Measurements from ENCODE around the gene CFAP58. TPM values are rescaled to one million over a fixed set of nuclear protein-coding genes. Genes with fewer than 3 reads are reported as not detected.

CFAP58 gene, protein sequence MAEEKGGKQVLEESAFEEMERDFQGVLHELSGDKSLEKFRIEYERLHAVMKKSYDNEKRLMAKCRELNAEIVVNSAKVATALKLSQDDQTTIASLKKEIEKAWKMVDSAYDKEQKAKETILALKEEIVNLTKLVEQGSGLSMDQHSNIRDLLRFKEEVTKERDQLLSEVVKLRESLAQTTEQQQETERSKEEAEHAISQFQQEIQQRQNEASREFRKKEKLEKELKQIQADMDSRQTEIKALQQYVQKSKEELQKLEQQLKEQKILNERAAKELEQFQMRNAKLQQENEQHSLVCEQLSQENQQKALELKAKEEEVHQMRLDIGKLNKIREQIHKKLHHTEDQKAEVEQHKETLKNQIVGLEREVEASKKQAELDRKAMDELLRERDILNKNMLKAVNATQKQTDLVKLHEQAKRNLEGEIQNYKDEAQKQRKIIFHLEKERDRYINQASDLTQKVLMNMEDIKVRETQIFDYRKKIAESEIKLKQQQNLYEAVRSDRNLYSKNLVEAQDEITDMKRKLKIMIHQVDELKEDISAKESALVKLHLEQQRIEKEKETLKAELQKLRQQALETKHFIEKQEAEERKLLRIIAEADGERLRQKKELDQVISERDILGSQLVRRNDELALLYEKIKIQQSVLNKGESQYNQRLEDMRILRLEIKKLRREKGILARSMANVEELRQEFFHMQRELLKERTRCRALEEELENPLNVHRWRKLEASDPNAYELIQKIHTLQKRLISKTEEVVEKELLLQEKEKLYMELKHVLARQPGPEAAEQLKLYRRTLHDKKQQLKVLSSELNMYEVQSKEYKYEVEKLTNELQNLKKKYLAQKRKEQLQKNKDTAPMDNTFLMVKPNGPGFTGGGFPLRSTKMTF
- total RNA-seq = 1.1 TPM
- long read RNA-seq, partial matches to known transcripts = 0 of 3 reads
- long read RNA-seq, other reads (novel, unspliced or antisense) = 1 of 3 reads

DNA sequence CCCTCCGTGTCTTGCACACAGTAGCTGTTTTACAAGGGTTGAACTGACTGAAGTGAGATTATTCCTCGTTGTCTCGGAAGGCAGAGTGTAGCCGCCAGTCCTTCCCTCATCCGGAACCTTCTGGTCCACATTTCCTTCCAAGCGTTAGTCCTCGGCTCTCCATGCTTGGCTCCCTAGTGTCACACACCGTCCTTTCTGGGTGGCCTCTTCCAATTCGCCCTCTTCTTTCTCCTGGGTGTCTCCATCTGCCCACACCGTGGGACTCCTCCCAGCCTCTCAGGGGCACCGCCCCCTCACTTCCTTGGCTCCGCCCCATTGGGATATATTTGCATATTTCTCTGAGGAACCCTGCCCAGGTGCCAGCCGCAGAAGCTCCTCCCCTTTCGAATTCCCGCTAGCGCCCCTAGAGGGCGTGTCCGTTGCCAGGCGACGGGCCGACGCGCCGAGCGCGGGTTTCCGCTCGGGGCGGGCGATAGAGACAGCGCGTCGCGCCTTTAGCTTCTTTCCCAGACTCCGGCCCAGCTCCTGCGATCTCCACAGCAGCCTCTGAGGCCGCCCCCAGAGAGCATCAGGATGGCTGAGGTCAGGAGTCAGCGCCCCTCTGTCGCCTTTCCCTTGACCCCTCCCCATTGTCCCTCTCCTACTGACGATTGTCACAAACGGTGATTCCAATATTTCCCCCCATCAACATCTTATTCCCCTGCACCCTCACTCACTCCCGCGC, at the start of gene CFAP58:
Gene CFAP58, plus strand, starts transcription at position 509 of the 724 bp plus-strand sequence. Its CDS starts 65 bp downstream, at position 574.
- Histone ChIP-seq H3K4me1 (peaks cover 50% of the 10 kb centered on the region), H3K36me3 (no peaks in the 10 kb centered on the region), H3K27ac (peak within 1 kb of the TSS; percentile 15), H3K27me3 (ENCODE audit: low read depth) (no peaks in the 10 kb centered on the region), H3K4me3 (peak within 1 kb of the TSS; percentile 50), H3K9me3 (no peaks in the 10 kb centered on the region)
- ATAC-seq = peak; percentile 90 to 94
- intact Hi-C loops (cut with DNase I) = loop anchor here (5.0 kb wide), 1 partner anchor 61 kb away; no protein-coding TSS in a partner anchor
- DNase-seq = peak; percentile 95
- TF ChIP-seq, protein P1, sequence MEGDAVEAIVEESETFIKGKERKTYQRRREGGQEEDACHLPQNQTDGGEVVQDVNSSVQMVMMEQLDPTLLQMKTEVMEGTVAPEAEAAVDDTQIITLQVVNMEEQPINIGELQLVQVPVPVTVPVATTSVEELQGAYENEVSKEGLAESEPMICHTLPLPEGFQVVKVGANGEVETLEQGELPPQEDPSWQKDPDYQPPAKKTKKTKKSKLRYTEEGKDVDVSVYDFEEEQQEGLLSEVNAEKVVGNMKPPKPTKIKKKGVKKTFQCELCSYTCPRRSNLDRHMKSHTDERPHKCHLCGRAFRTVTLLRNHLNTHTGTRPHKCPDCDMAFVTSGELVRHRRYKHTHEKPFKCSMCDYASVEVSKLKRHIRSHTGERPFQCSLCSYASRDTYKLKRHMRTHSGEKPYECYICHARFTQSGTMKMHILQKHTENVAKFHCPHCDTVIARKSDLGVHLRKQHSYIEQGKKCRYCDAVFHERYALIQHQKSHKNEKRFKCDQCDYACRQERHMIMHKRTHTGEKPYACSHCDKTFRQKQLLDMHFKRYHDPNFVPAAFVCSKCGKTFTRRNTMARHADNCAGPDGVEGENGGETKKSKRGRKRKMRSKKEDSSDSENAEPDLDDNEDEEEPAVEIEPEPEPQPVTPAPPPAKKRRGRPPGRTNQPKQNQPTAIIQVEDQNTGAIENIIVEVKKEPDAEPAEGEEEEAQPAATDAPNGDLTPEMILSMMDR (IDR thresholded peaks at IDR 0.05) = peak; percentile 72

DNA sequence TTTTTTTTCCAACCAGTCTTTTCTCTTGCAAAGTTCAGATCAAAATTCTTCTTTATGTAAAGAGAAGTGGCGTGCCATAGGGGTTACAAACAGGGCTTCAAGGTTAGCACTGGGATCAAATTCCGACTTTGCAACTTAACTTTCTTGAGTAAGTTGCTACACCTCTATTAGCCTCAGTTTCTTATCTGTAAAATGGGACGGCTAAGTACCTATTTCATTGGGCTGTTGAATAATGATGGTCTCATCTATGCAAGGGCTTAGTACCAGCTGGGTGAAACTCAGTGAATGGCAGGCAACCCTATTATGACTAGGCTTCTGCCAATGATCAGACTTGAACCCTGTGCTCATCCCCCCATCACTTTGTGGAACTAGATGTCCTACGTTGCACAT, 49.3 kb upstream of the CFAP58 start:
- H3K27ac ChIP-seq = no peak overlapping the region
- H3K4me3 ChIP-seq = no peak overlapping the region
- ATAC-seq (no peak), DNase-seq (no peak)
- H3K27me3 ChIP-seq (ENCODE audit: low read depth) = no peaks in the 10 kb centered on the region
- no peaks in the 10 kb centered on the region for H3K9me3 ChIP-seq
- peaks cover 12% of the 10 kb centered on the region for H3K36me3 ChIP-seq
- intact Hi-C loops (cut with DNase I) = no loop called here
- peaks cover 44% of the 10 kb centered on the region for H3K4me1 ChIP-seq
- TF ChIP-seq, protein P1 (IDR thresholded peaks at IDR 0.05) = no peak

DNA sequence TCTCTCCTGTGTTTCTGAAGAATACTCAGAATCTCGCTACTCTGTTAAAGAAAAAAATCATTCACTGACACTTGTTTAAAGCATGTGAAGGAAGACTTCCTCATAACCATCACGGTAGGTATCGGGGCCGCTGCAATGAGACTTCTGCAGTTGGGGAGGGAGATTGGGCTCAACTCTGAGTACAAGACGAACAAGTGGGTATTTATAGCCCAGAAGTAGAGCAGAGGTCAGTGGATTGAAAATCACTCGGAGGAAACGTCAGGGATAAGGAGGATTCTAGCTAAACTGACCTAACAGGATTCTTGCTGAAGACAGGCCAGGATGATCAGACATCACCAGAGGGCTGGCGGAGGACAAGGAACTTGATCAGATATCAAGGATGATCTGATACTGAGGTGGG, 48.7 kb upstream of the CFAP58 start:
- intact Hi-C loops (cut with DNase I) = no loop called here
- H3K27ac ChIP-seq = peak overlapping the region; percentile 3
- H3K4me3 ChIP-seq = no peak overlapping the region
- no peaks in the 10 kb centered on the region for H3K9me3 ChIP-seq
- ATAC-seq (no peak), DNase-seq (no peak)
- TF ChIP-seq, protein P1 (IDR thresholded peaks at IDR 0.05) = no peak
- H3K36me3 ChIP-seq = peaks cover 15% of the 10 kb centered on the region
- H3K4me1 ChIP-seq = peaks cover 44% of the 10 kb centered on the region
- no peaks in the 10 kb centered on the region for H3K27me3 ChIP-seq (ENCODE audit: low read depth)

DNA sequence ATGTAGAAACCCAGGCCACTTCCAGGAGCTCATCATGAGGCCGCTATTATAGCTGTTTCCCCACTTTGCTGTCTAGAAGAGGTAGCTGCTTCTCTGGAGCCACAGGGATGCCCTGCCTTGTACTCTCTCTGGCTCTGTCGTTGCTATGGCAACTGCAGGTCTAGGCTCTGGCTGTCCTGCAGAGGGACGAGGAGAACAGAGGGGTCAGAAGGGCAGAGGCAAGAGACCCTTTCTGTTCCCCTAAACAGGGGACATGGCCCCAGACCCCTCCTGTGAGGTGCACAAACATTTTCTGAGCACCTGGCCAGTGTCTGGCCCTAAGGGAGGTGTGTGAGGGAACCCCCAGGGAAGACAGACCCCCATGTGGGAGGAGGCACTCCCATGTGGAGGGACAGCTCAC, 46.7 kb upstream of the CFAP58 start:
- no peaks in the 10 kb centered on the region for H3K9me3 ChIP-seq
- intact Hi-C loops (cut with DNase I) = no loop called here
- DNase-seq (no peak), ATAC-seq (no peak)
- peaks cover 41% of the 10 kb centered on the region for H3K4me1 ChIP-seq
- no peak overlapping the region for H3K4me3 ChIP-seq
- no peak overlapping the region for H3K27ac ChIP-seq
- H3K36me3 ChIP-seq = peaks cover 33% of the 10 kb centered on the region
- H3K27me3 ChIP-seq (ENCODE audit: low read depth) = no peaks in the 10 kb centered on the region
- TF ChIP-seq, protein P1 (IDR thresholded peaks at IDR 0.05) = no peak

All from lower lobe of right lung (tissue), 2 donors.